Measurements from ENCODE around the gene KDM3A. TPM values are rescaled to one million over a fixed set of nuclear protein-coding genes. Genes with fewer than 3 reads are reported as not detected.

Gene KDM3A
- total RNA-seq, 4 donors from 2014 or later: 37.3 to 68.6 (median 52.0) TPM

DNA sequence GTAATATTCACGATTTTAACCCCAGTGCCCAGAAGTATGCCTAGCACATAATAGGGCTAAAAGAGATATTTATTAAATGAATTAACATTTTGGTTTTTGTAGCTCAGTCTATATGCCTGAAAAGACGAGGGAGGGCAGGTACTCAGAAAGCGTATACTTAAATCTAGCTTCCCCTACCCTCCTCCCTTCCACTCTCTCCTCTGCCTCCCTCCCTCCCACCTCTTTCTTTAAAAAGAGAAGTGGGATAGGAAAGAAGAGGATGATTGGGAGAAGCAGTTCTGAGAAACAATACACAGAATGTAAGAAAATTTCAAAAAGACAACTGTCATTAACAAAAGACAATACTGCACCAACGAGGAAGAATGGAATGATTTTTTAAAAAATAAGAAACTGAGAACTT is 82.3 kb downstream of the KDM3A start:
- H3K4me1 ChIP-seq: peaks cover 0 to 13% (median 5%) of the 10 kb centered on the region in 4 donors
- no peaks in the 10 kb centered on the region for H3K27me3 ChIP-seq
- peaks cover 0 to 30% (median 20%) of the 10 kb centered on the region in 4 donors for H3K36me3 ChIP-seq
- DNase-seq (ENCODE audit: extremely low spot score): no peak
- no peak overlapping the region for H3K4me3 ChIP-seq
- intact Hi-C loops (cut with DNase I): no loop called here
- peaks cover 0 to 4% (median 0%) of the 10 kb centered on the region in 4 donors for H3K9me3 ChIP-seq
- 93% methylated on average over 4 of the region's 4 CpGs for WGBS
- TF ChIP-seq POLR2A (IDR thresholded peaks at IDR 0.05; ENCODE audit: low read depth) (no peak), EP300 (IDR thresholded peaks at IDR 0.05) (no peak), POLR2AphosphoS5 (IDR thresholded peaks at IDR 0.05) (no peak)
- TF ChIP-seq, protein P1, sequence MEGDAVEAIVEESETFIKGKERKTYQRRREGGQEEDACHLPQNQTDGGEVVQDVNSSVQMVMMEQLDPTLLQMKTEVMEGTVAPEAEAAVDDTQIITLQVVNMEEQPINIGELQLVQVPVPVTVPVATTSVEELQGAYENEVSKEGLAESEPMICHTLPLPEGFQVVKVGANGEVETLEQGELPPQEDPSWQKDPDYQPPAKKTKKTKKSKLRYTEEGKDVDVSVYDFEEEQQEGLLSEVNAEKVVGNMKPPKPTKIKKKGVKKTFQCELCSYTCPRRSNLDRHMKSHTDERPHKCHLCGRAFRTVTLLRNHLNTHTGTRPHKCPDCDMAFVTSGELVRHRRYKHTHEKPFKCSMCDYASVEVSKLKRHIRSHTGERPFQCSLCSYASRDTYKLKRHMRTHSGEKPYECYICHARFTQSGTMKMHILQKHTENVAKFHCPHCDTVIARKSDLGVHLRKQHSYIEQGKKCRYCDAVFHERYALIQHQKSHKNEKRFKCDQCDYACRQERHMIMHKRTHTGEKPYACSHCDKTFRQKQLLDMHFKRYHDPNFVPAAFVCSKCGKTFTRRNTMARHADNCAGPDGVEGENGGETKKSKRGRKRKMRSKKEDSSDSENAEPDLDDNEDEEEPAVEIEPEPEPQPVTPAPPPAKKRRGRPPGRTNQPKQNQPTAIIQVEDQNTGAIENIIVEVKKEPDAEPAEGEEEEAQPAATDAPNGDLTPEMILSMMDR (IDR thresholded peaks at IDR 0.05): no peak
- H3K27ac ChIP-seq (replicated peaks in 1 of 4): no peak overlapping the region

DNA sequence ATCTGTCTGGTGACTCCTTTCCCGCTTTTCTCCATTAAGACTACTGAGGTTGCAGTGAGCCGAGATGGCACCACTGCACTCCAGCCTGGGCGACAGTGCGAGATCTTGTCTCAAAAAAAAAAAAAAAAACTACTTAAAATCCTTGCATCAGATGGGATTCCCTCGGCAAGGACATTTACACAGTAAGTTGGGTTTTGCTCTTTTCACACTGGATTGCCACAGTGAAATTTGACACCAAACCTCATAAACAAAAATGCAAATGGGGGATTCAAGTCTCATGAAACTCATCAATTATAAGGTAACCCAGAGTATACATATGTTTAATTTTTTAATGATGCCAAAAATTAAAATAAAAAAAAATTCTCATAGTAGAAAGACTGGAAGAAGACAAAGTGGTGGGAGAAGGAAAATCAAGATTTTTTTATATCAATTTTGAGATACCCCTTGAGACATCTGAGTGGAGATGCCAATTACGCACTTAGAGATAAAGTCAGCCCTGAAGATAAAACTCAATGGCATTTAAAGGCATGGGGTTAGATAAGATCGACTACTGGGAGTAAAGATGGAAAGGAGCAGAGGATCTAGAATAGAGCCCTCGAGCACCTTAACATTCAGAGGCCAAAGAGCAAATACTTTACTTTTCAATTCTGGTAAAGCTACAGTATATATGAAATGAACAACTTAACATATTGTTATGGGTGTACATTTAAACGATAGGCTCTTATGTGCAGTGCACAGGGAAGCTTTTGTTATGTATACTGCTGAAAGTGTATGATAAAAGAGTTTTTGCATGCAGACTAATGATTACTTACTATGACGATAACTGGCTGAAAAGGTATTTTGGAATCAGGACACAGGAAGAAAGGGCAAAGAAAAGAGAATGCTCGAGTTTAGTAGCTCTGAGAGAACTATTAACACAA is 84.5 kb downstream of the KDM3A start:
- no peak overlapping the region for H3K27ac ChIP-seq (replicated peaks in 1 of 4)
- no peak overlapping the region for H3K4me3 ChIP-seq
- H3K9me3 ChIP-seq: peaks cover 0 to under 1% (median 0%) of the 10 kb centered on the region in 4 donors
- H3K36me3 ChIP-seq: peaks cover 0 to 33% (median 25%) of the 10 kb centered on the region in 4 donors
- intact Hi-C loops (cut with DNase I): no loop called here
- TF ChIP-seq POLR2AphosphoS5 (IDR thresholded peaks at IDR 0.05) (no peak), POLR2A (IDR thresholded peaks at IDR 0.05; ENCODE audit: low read depth) (no peak), EP300 (IDR thresholded peaks at IDR 0.05) (no peak)
- TF ChIP-seq, protein P1 (IDR thresholded peaks at IDR 0.05): no peak
- WGBS: 93% methylated on average over 11 of the region's 11 CpGs
- DNase-seq (ENCODE audit: extremely low spot score): no peak
- no peaks in the 10 kb centered on the region for H3K4me1 ChIP-seq
- H3K27me3 ChIP-seq: no peaks in the 10 kb centered on the region

DNA sequence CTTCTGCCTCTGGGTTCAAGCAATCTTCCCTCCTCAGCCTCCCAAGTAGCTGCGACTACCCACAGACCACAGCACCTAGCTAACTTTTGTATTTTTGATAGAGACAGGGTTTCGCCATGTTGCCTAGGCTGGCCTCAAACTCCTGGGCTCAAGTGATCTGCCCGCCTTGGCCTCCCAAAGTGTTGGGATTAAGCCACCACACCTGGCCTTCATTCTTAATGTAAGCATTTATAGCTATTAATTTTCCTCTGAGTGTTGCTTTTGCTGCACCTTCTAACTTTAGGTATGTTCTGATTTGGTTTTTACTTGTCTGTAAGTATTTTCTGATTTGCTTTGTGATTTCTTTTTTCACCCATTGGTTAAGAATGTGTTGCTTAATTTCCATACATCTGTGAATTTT is 92.4 kb downstream of the KDM3A start:
- Histone ChIP-seq H3K9me3 (peaks cover 0 to 3% (median 0%) of the 10 kb centered on the region in 4 donors), H3K36me3 (peaks cover 0 to 6% (median 4%) of the 10 kb centered on the region in 4 donors), H3K4me1 (no peaks in the 10 kb centered on the region), H3K27ac (replicated peaks in 1 of 4) (no peak overlapping the region), H3K4me3 (no peak overlapping the region), H3K27me3 (no peaks in the 10 kb centered on the region)
- intact Hi-C loops (cut with DNase I): no loop called here
- TF ChIP-seq POLR2AphosphoS5 (IDR thresholded peaks at IDR 0.05) (no peak), POLR2A (IDR thresholded peaks at IDR 0.05; ENCODE audit: low read depth) (no peak)
- TF ChIP-seq, protein P1 (IDR thresholded peaks at IDR 0.05): no peak
- 100% methylated on average over 3 of the region's 3 CpGs for WGBS
- no peak for DNase-seq (ENCODE audit: extremely low spot score)

DNA sequence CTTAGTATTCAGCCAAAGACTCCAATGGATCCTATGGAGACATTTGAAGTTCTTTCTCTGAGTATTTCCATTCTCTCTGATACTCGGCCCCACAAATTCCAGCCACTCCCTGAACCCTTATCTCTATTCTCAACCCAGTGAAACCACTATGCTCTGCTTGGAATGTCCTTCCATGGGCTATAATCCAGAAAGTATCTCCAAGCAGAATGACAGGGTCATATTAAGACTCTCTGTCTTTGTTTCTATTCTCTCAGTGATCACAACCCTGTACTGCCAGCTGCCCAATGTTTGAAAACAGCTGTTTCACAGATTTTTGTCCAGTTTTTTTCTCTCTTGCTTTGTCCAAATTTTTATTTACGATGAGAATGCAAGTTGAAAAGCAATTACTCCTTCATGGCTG is 100.2 kb downstream of the KDM3A start:
- DNase-seq (ENCODE audit: extremely low spot score): no peak
- TF ChIP-seq POLR2A (IDR thresholded peaks at IDR 0.05; ENCODE audit: low read depth) (no peak), POLR2AphosphoS5 (IDR thresholded peaks at IDR 0.05) (no peak), EP300 (IDR thresholded peaks at IDR 0.05) (no peak)
- 60% methylated on average over 2 of the region's 2 CpGs for WGBS
- H3K36me3 ChIP-seq: peaks cover 0 to 11% (median 7%) of the 10 kb centered on the region in 4 donors
- no peak overlapping the region for H3K4me3 ChIP-seq
- no peaks in the 10 kb centered on the region for H3K9me3 ChIP-seq
- intact Hi-C loops (cut with DNase I): no loop called here
- no peaks in the 10 kb centered on the region for H3K27me3 ChIP-seq
- H3K4me1 ChIP-seq: peaks cover 0 to 21% (median 10%) of the 10 kb centered on the region in 4 donors
- H3K27ac ChIP-seq (replicated peaks in 1 of 4): no peak overlapping the region

Small RNAs within 50 kb of the gene (small RNA-seq; reads per million reads assigned to genes)
- gene RNU6-640P: 0 reads per million in 3 donors

Other genes starting within 250 kb of the KDM3A start
- 10 to 100 TPM; 53.5 to 68.1 (median 66.6) TPM for gene IMMT, start 245.9 kb upstream of the KDM3A start, total RNA-seq
- gene MRPL35, start 241.9 kb upstream of the KDM3A start, total RNA-seq: 10 to 100 TPM; 28.0 to 37.8 (median 32.4) TPM
- 10 to 100 TPM; 46.1 to 95.1 (median 74.9) TPM for gene REEP1, start 103.7 kb upstream of the KDM3A start, total RNA-seq
- 100 to 1,000 TPM; 166 to 213 (median 185) TPM for gene CHMP3, start 122.1 kb downstream of the KDM3A start, total RNA-seq
- 10 to 100 TPM; 36.9 to 60.4 (median 46.4) TPM for gene RNF103, start 182.5 kb downstream of the KDM3A start, total RNA-seq